Omental fat pad (tissue), 4 donors: ENCODE results near the gene TMEM120B. TPM values are rescaled to one million over a fixed set of nuclear protein-coding genes. Genes with fewer than 3 reads are reported as not detected.

Source experiments
- ATAC-seq: fragments of 150-250 bp; one replicate; pipeline ENCODE4 v1.9.1; 2016; ENCODE audit warnings: mild to moderate bottlenecking, moderate library complexity; ENCODE audit not compliant: low FRiP score
- DNase-seq: peaks from one replicate; pipeline ENCODE4 v3.0.0-alpha.2; 2019; ENCODE audit warnings: low spot score
- CTCF ChIP-seq, 3 donors: fragments of 450-650 bp; IDR thresholded peaks; one replicate each; pipeline ENCODE4 v1.5.1; 2016 to 2017; ENCODE audit warnings: antibody characterized with exemption in 3 of 3, mild to moderate bottlenecking in 3 of 3, moderate library complexity in 2 of 3
- total RNA-seq, 4 donors: library from RNA; depleted of rRNA; stranded (reverse); fragments of >200 nt; gene quantifications; one replicate each; pipeline ENCODE4 v1.1.0, GENCODE V29; 2016

The TMEM120B gene
- total RNA-seq, 4 donors from 2014 or later, result 4.9 to 10.7 (median 5.7) TPM

GRCh38 chr12:121769297-121769830 lies 56.8 kb downstream of the TMEM120B start:
- no peak for ATAC-seq
- no peak for TF ChIP-seq CTCF (IDR thresholded peaks at IDR 0.05)
- DNase-seq, result no peak

- ATAC-seq, result no peak
- no peak for TF ChIP-seq CTCF (IDR thresholded peaks at IDR 0.05)
- no peak for DNase-seq
Observed at GRCh38 chr12:121769831-121770301, 57.3 kb downstream of the TMEM120B start.

- no peak for DNase-seq
- TF ChIP-seq CTCF (IDR thresholded peaks at IDR 0.05), result no peak
- no peak for ATAC-seq
Observed at GRCh38 chr12:121770388-121770787, 57.8 kb downstream of the TMEM120B start.

DNA sequence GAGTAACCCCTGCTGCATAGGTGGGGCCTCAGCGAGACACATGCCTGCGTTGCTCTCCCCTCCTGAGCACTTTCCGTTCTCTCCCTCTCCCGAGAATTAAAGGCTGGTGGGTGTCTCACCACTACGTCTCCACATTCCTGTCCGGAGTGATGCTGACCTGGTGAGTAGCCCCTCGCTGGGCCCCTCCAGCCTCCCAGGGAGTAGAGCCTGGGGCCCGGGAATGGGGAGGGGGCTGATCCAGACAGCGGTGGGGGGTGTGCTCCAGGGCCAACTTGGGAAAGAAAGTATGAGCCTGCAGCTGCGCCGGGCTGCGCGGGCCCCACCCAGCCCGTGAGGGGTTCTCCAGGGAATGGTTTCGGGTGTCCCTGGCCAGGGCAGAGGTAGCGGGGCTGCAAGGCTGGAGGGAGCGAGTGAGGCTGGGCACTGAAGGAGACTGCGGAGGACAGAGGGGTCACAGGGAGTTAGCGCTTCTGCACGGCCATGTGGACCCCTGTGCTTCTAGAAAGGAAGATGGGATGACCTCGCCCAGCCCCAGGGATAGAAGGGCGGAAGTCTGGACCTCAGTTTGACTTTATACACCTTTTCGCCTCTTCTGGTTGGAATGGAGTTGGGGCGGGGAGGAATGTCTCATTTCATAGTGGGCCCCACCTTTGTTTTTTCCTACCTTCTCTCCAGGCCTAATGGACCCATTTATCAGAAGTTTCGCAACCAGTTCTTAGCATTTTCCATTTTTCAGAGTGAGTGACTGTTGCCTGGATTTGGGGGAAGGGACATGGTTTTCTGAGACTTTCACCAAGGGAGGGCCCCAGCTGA lies 58.5 kb downstream of the TMEM120B start:
- TF ChIP-seq CTCF (IDR thresholded peaks at IDR 0.05), result no peak
- no peak for DNase-seq
- no peak for ATAC-seq

GRCh38 chr12:121773011-121773777 lies 60.6 kb downstream of the TMEM120B start:
- ATAC-seq, result peak; percentile 65
- peak in 1 of 3 donors; percentile 18 for TF ChIP-seq CTCF (IDR thresholded peaks at IDR 0.05)
- no peak for DNase-seq

- no peak for DNase-seq
- TF ChIP-seq CTCF (IDR thresholded peaks at IDR 0.05), result no peak
- ATAC-seq, result no peak
Observed at GRCh38 chr12:121774968-121775474, 62.5 kb downstream of the TMEM120B start.
